K562 (cell line): ENCODE measurements around the gene NBPF3. TPM values are rescaled to one million over a fixed set of nuclear protein-coding genes. Genes with fewer than 3 reads are reported as not detected.

Experiments used
- ATAC-seq: fragments of 200-7000 bp; cut with Tn5 transposase; 3 replicates; pipeline ENCODE4 v1.9.1; 2020; ENCODE audit warnings: moderate library complexity
- BruUV-seq: library from RNA; stranded (reverse); fragments of 400-500 nt; replicated peaks from 2 replicates; lab custom pipeline; 2021; lab: Mats Ljungman, UMichigan
- CTCF ChIA-PET: fragments of 300-600 bp; formaldehyde crosslinking; extraction: SDS; loops from one replicate; lab custom pipeline; 2021; ENCODE audit warnings: low intra/inter-chr PET ratio; lab: Yijun Ruan, JAX
- POLR2A ChIA-PET: fragments of 300-600, 350-650 bp; sonication (Branson Sonifier 250); formaldehyde crosslinking; extraction: SDS; loops from one replicate; lab custom pipeline; 2021; ENCODE audit warnings: antibody characterized with exemption, inconsistent platforms; lab: Yijun Ruan, JAX
- DNase-seq, 4 experiments: peaks; one replicate each; pipeline versions ENCODE4 v3.0.0 to v3.0.0-alpha.2; 2011 to 2018; ENCODE audit warnings: low spot score in 3 of 4, mixed read lengths in 3 of 4; ENCODE audit errors: extremely low read depth in 1 of 4
- FAIRE-seq: peaks from 2 replicates; lab custom pipeline; 2011; peaks lifted over from hg19 to GRCh38; lab: Jason Lieb, UNC
- H2AFZ ChIP-seq: 2 replicates; pipeline ENCODE4 v1.6.0; 2011; ENCODE audit warnings: low read depth, low read length, control low read depth, inconsistent platforms
- H3K27ac ChIP-seq: fragments of 200-600 bp; 3 replicates; pipeline ENCODE4 v1.8.0; 2011; ENCODE audit warnings: low read depth, mild to moderate bottlenecking, control low read depth, inconsistent platforms, low read length, moderate library complexity, mixed read lengths; ENCODE audit errors: extremely low read depth
- H3K27me3 ChIP-seq, 2 experiments: fragments of 300-600 bp in 1 of 2; 2 replicates in 1 of 2; 3 replicates in 1 of 2; pipeline versions ENCODE4 v1.6.0 to v1.8.0; 2011; ENCODE audit warnings: inconsistent platforms in 2 of 2, low read length in 2 of 2, mild to moderate bottlenecking in 1 of 2, mixed read lengths in 1 of 2, moderate library complexity in 1 of 2; ENCODE audit not compliant: control insufficient read depth in 2 of 2, insufficient read depth in 2 of 2
- H3K36me3 ChIP-seq: fragments of 300-600 bp; 3 replicates; pipeline ENCODE4 v1.8.0; 2011; ENCODE audit warnings: mild to moderate bottlenecking, low read length, inconsistent platforms; ENCODE audit not compliant: control insufficient read depth, insufficient read depth
- H3K4me1 ChIP-seq, 2 experiments: fragments of 200-600 bp in 1 of 2; replicated peaks in 1 of 2; 2 replicates in 1 of 2; 3 replicates in 1 of 2; pipeline versions ENCODE4 v1.5.1 to v1.8.0; 2011; ENCODE audit warnings: inconsistent platforms in 2 of 2, low read length in 2 of 2, mild to moderate bottlenecking in 1 of 2, mixed read lengths in 1 of 2, moderate library complexity in 1 of 2; ENCODE audit not compliant: control insufficient read depth in 2 of 2, insufficient read depth in 2 of 2
- H3K4me2 ChIP-seq: 2 replicates; pipeline ENCODE4 v1.6.1; 2011; ENCODE audit warnings: low read length, control low read depth, inconsistent platforms, mixed read lengths; ENCODE audit not compliant: insufficient read depth
- H3K4me3 ChIP-seq: fragments of 200-600 bp; sonication (generic), shearing (Covaris generic); 2 replicates; pipeline ENCODE4 v1.5.1; 2016; ENCODE audit warnings: control low read depth, inconsistent platforms
- H3K79me2 ChIP-seq: fragments of 200-600 bp; 3 replicates; pipeline ENCODE4 v1.8.0; 2011; ENCODE audit warnings: low read length, inconsistent platforms; ENCODE audit not compliant: control insufficient read depth, insufficient read depth
- H3K9ac ChIP-seq, 2 experiments: 2 replicates each; pipeline versions ENCODE4 v1.6.0 to v1.6.1; 2011; ENCODE audit warnings: low read depth in 2 of 2, low read length in 2 of 2, control low read depth in 1 of 2, inconsistent platforms in 1 of 2, mild to moderate bottlenecking in 1 of 2, mixed read lengths in 1 of 2; ENCODE audit not compliant: insufficient read depth in 1 of 2
- H3K9me1 ChIP-seq: one replicate; pipeline ENCODE4 v1.6.0; 2011; ENCODE audit warnings: inconsistent platforms, mild to moderate bottlenecking, low read length, moderate library complexity; ENCODE audit not compliant: control insufficient read depth, insufficient read depth
- H3K9me3 ChIP-seq: replicated peaks from 2 replicates; pipeline ENCODE4 v1.5.1; 2011; ENCODE audit warnings: low read depth, low read length, inconsistent platforms; ENCODE audit not compliant: control insufficient read depth, insufficient read depth
- H4K20me1 ChIP-seq: replicated peaks from 2 replicates; pipeline ENCODE4 v1.6.1; 2011; ENCODE audit warnings: low read length, inconsistent platforms, mixed read lengths; ENCODE audit not compliant: control insufficient read depth, insufficient read depth
- ASH1L ChIP-seq: fragments of 450-650 bp; IDR thresholded peaks from 2 replicates; pipeline ENCODE4 v1.6.1; 2018; ENCODE audit warnings: borderline replicate concordance, mild to moderate bottlenecking, low read depth; ENCODE audit not compliant: partially characterized antibody
- CAMTA2 ChIP-seq: fragments of 250-450 bp; sonication (Bioruptor Pico); conservative IDR thresholded peaks from 2 replicates; pipeline ENCODE4 v1.5.1; 2022
- GATAD2A ChIP-seq: fragments of 450-650 bp; IDR thresholded peaks from 2 replicates; pipeline ENCODE4 v1.6.1; 2017
- HBP1 ChIP-seq: fragments of 450-650 bp; formaldehyde crosslinking; IDR thresholded peaks from 2 replicates; pipeline ENCODE4 v1.4.0; 2022; ENCODE audit warnings: missing genetic modification characterization
- KDM1A ChIP-seq, 2 experiments: fragments of 450-650 bp; IDR thresholded peaks; 2 replicates each; pipeline ENCODE4 v1.6.1; 2016; ENCODE audit warnings: mild to moderate bottlenecking in 2 of 2
- PATZ1 ChIP-seq: fragments of 250-450 bp; sonication (Bioruptor Pico); IDR thresholded peaks from 2 replicates; pipeline ENCODE4 v1.5.0; 2020; ENCODE audit warnings: mild to moderate bottlenecking, borderline replicate concordance
- RBM17 ChIP-seq: fragments of 200-400 bp; formaldehyde crosslinking; IDR thresholded peaks from 2 replicates; pipeline ENCODE4 v1.6.1; 2017; ENCODE audit warnings: low read depth, mild to moderate bottlenecking, low read length, borderline replicate concordance
- STAT6 ChIP-seq: sonication (generic); formaldehyde crosslinking; IDR thresholded peaks from 2 replicates; pipeline ENCODE4 v1.8.1; 2023; ENCODE audit warnings: mild to moderate bottlenecking, missing genetic modification reagents
- ZNF3 ChIP-seq: fragments of 250-450 bp; sonication (Bioruptor Pico); IDR thresholded peaks from 2 replicates; pipeline ENCODE4 v1.5.0; 2021; ENCODE audit warnings: mild to moderate bottlenecking, moderate library complexity
- ZNF408 ChIP-seq: fragments of 250-450 bp; sonication (Bioruptor Pico); IDR thresholded peaks from 2 replicates; pipeline ENCODE4 v1.4.0; 2020; ENCODE audit warnings: low read depth, mild to moderate bottlenecking, moderate library complexity
- ZNF436 ChIP-seq: fragments of 250-450, 450-650 bp; sonication (Bioruptor Pico); formaldehyde crosslinking; IDR thresholded peaks from 2 replicates; pipeline ENCODE4 v1.7.0; 2020; ENCODE audit warnings: mild to moderate bottlenecking
- WGBS: fragments of 100-300 bp; shearing (Covaris generic); methylation state at CpG from one replicate; pipeline ENCODE4 v1.1.6; 2016; ENCODE audit warnings: low coverage, mixed read lengths; ENCODE audit not compliant: insufficient coverage; ENCODE audit errors: missing lambda C conversion rate; 5-methylcytosine and 5-hydroxymethylcytosine counted together
- in situ Hi-C: fragments of 300-500 bp; cut with MboI; formaldehyde crosslinking; loops from 4 replicates; pipeline ENCODE4 v1.15.0; 2018; ENCODE audit warnings: inconsistent platforms, mixed read lengths
- intact Hi-C: fragments of 100-400 bp; cut with micrococcal nuclease; formaldehyde crosslinking; loops from 2 replicates; pipeline ENCODE4 v1.14.2; 2022
- polyA plus RNA-seq, 8 experiments: library from polyadenylated mRNA; depleted of rRNA in 4 of 8; stranded (reverse) in 5 of 8; unstranded in 3 of 8; fragments of >200 nt; fragmentation: Nextera tagmentation in 2 of 8; fragmentation: Illumina TruSeq in 1 of 8; extraction: Ambion mirVana in 2 of 8; extraction: Trizol in 1 of 8; gene quantifications; 2 replicates each; pipeline versions ENCODE4 v1.2.1 to v1.2.3, GENCODE V29; 2011 to 2014; ENCODE audit warnings: inconsistent platforms in 1 of 8, missing spikeins in 1 of 8
- total RNA-seq, 7 experiments: library from RNA; depleted of rRNA in 6 of 7; stranded (reverse); fragments of >200 nt in 6 of 7; fragmentation: Illumina TruSeq in 2 of 7; extraction: Trizol in 2 of 7; gene quantifications; 2 replicates each; pipeline versions ENCODE4 v1.2.1 to v1.2.3, GENCODE V29; 2011 to 2021; ENCODE audit warnings: low replicate concordance in 1 of 7
- TF ChIP-seq, protein P1 (sequence below): sonication (generic); formaldehyde crosslinking; IDR thresholded peaks from 2 replicates; pipeline ENCODE4 v1.8.0; 2022; ENCODE audit warnings: mild to moderate bottlenecking, missing genetic modification reagents

Gene NBPF3
- total and polyA plus RNA-seq, 9 of the 15 experiments (the other 6 are each of a cell fraction or from before 2014, with no cell fraction given): 1.5 to 7.3 (median 5.4) TPM

- in situ Hi-C loops: no loop called here
- no peaks in the 10 kb centered on the region for H3K36me3 ChIP-seq
- H4K20me1 ChIP-seq: no peaks in the 10 kb centered on the region
- H3K4me3 ChIP-seq: no peak overlapping the region
- H3K9me3 ChIP-seq: no peaks in the 10 kb centered on the region
- 64% methylated on average over 15 of the region's 15 CpGs for WGBS
- H3K27me3 ChIP-seq: peaks cover 0 to 10% of the 10 kb centered on the region in 2 experiments; a peak in 1 of 5 replicates
- H3K9me1 ChIP-seq: no peaks in the 10 kb centered on the region
- intact Hi-C loops: no loop called here
- peak overlapping the region in 1 of 2 experiments; percentile 68; a peak in 1 of 4 replicates for H3K9ac ChIP-seq
- ATAC-seq (no peak), DNase-seq (no peak), FAIRE-seq (no peak)
- BruUV-seq: no TSS peak
- TF ChIP-seq KDM1A (IDR thresholded peaks at IDR 0.05): no peak
- TF ChIP-seq CAMTA2 (CRISPR knock-in tag): no peak
- TF ChIP-seq ASH1L: no peak
- no peak for TF ChIP-seq ZNF3 (CRISPR knock-in tag)
- TF ChIP-seq HBP1 (CRISPR knock-in tag): no peak
- TF ChIP-seq, protein P1, sequence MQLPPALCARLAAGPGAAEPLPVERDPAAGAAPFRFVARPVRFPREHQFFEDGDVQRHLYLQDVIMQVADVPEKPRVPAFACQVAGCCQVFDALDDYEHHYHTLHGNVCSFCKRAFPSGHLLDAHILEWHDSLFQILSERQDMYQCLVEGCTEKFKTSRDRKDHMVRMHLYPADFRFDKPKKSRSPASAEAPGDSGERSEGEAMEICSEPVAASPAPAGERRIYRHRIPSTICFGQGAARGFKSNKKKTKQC (CRISPR knock-in tag): no peak
- TF ChIP-seq PATZ1: no peak
- TF ChIP-seq RBM17: no peak
- no peak for TF ChIP-seq ZNF408 (CRISPR knock-in tag)
- no peak for TF ChIP-seq STAT6 (CRISPR knock-in tag)
- TF ChIP-seq GATAD2A: no peak
- no peak for TF ChIP-seq ZNF436 (CRISPR knock-in tag)
- H3K79me2 ChIP-seq: peaks cover 7% of the 10 kb centered on the region; the same call in 1 of the 3 replicates
- ChIA-PET POLR2A (interaction anchor here (0.6 kb wide), 1 partner anchor 1423 kb away, joined by 3 read pairs; no protein-coding TSS in a partner anchor), CTCF (no interaction called here)
- H2AFZ ChIP-seq: 0 out of 2 replicates have a peak overlapping the region, but pooled peaks have one; percentile 33
- peaks cover 3 to 34% of the 10 kb centered on the region in 2 experiments; a peak in 3 of 5 replicates for H3K4me1 ChIP-seq
- no peak overlapping the region for H3K4me2 ChIP-seq
- no peak overlapping the region for H3K27ac ChIP-seq
These were observed 2.6 kb upstream of the NBPF3 start for GRCh38 chr1:21437341-21437640.
